Measurements from ENCODE around the gene SRPX2.

SRPX2 gene, protein sequence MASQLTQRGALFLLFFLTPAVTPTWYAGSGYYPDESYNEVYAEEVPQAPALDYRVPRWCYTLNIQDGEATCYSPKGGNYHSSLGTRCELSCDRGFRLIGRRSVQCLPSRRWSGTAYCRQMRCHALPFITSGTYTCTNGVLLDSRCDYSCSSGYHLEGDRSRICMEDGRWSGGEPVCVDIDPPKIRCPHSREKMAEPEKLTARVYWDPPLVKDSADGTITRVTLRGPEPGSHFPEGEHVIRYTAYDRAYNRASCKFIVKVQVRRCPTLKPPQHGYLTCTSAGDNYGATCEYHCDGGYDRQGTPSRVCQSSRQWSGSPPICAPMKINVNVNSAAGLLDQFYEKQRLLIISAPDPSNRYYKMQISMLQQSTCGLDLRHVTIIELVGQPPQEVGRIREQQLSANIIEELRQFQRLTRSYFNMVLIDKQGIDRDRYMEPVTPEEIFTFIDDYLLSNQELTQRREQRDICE

DNA sequence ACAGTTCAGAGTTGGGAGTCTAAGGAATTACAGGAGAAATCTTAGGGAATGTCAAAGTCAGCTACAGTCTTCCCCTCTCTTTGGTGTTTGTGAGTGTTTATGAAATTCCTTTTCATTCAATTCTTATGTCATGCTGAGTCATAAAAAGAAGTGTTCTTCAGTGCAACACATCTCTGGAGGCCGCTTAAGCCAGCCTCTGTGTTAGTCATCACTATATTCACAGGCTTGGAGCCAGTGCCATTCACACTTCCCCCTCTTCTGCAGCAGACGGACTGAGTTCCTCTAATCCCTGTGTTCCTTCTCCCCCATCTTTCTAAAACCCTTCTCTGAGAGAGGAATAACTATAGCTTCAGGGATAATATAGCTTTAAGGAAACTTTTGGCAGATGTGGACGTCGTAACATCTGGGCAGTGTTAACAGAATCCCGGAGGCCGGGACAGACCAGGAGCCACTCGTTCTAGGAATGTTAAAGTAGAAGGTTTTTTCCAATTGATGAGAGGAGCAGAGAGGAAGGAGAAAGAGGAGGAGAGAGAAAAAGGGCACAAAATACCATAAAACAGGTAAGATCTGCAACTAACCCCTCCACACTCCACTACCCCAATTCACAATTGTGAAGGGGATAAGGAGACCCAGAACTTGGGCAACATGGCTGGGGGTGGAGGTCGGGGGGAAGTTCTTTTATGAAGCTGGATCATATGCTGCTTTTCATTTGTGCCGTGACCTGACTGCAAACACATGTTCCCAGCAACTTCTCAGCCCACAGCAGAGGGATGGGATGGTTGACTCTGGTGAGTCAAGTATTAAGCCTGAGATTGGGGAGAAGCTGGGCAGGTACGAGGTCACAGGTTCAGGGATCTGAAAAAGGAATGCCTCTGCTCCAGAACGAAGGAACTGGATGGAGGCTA, at the start of gene SRPX2:
SRPX2 (plus strand) TSS at position 244 of the 905 bp plus-strand sequence. CDS start 2,124 bp downstream, outside the sequence.
- no peak for TF ChIP-seq CTCF (IDR thresholded peaks at IDR 0.05; ENCODE audit: low read depth, low read length)
- DNase-seq (ENCODE audit: low read depth, low spot score) = peak; percentile 89
- in situ Hi-C loops (cut with HindIII; ENCODE audit: low sequenced_read_pairs) = no loop called here
- peak within 1 kb of the TSS; percentile 51 for H3K4me3 ChIP-seq (ENCODE audit: low read depth, low read length)

GRCh38 chrX:100596601-100597000, 47.4 kb upstream of the SRPX2 start:
- TF ChIP-seq CTCF (IDR thresholded peaks at IDR 0.05; ENCODE audit: low read depth, low read length) = no peak
- DNase-seq (ENCODE audit: low read depth, low spot score) = no peak
- in situ Hi-C loops (cut with HindIII; ENCODE audit: low sequenced_read_pairs) = no loop called here
- no peak overlapping the region for H3K4me3 ChIP-seq (ENCODE audit: low read depth, low read length)

- in situ Hi-C loops (cut with HindIII; ENCODE audit: low sequenced_read_pairs) = no loop called here
- H3K4me3 ChIP-seq (ENCODE audit: low read depth, low read length) = no peak overlapping the region
- no peak for DNase-seq (ENCODE audit: low read depth, low spot score)
- no peak for TF ChIP-seq CTCF (IDR thresholded peaks at IDR 0.05; ENCODE audit: low read depth, low read length)
Observed at GRCh38 chrX:100599456-100599855, 44.5 kb upstream of the SRPX2 start.

- no peak for DNase-seq (ENCODE audit: low read depth, low spot score)
- in situ Hi-C loops (cut with HindIII; ENCODE audit: low sequenced_read_pairs) = no loop called here
- no peak for TF ChIP-seq CTCF (IDR thresholded peaks at IDR 0.05; ENCODE audit: low read depth, low read length)
- no peak overlapping the region for H3K4me3 ChIP-seq (ENCODE audit: low read depth, low read length)
Observed at GRCh38 chrX:100600340-100600739, 43.7 kb upstream of the SRPX2 start.

DNA sequence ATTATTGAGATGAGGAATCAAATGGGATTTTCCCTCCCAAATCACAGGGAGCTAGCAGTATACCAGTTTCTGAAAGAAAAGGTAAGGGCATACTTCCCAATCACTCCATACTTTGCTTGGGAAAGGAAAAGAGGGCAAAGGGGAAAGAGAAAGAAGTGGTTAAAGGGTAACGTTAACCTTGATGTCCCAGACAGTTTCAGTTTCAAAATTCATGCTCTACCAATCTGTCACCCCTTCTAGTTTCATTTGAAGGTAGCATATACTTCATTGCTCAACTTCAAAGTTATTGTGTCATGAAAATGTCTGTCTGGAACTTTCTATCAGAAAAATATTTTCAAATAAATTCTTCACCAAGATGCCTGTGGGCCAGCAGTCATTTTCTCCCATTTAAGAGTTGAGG, 43.2 kb upstream of the SRPX2 start:
- H3K4me3 ChIP-seq (ENCODE audit: low read depth, low read length) = no peak overlapping the region
- DNase-seq (ENCODE audit: low read depth, low spot score) = no peak
- no peak for TF ChIP-seq CTCF (IDR thresholded peaks at IDR 0.05; ENCODE audit: low read depth, low read length)
- in situ Hi-C loops (cut with HindIII; ENCODE audit: low sequenced_read_pairs) = no loop called here

DNA sequence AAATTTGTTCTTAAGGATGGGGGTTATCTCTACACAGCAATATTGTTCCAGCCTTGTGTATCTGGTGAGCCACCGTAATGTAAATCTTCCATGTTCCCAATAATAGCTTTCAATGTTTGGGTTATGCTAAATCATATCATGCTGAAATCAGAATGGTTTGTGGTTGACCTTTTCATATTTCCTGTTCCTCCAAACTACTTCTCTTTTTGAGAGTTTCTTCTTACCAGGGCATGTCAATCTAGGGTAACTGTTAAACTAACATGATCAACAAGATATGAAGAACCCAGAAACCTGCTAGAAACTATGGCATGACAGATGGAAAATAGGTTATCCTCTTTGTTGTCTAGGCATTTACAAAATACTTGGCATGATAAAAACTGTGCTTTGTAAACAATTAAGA, 37.2 kb upstream of the SRPX2 start:
- H3K4me3 ChIP-seq (ENCODE audit: low read depth, low read length) = no peak overlapping the region
- in situ Hi-C loops (cut with HindIII; ENCODE audit: low sequenced_read_pairs) = no loop called here
- DNase-seq (ENCODE audit: low read depth, low spot score) = no peak
- TF ChIP-seq CTCF (IDR thresholded peaks at IDR 0.05; ENCODE audit: low read depth, low read length) = no peak

Data from astrocyte of the spinal cord (primary cell).